ENCODE data around the gene TOGARAM2.

- TF ChIP-seq POLR2A (IDR thresholded peaks at IDR 0.05; ENCODE audit: low read depth, low read length): no peak
- TF ChIP-seq POLR2AphosphoS5 (IDR thresholded peaks at IDR 0.05; ENCODE audit: low read depth, low read length): no peak
- no peak for TF ChIP-seq SPI1 (IDR thresholded peaks at IDR 0.05; ENCODE audit: low read depth, low read length)
Observed at GRCh38 chr2:29051730-29052129, 70.6 kb downstream of the TOGARAM2 start.

All from GM12891 (cell line).